Activated CD4-positive, alpha-beta T cell treated with anti-CD3 and anti-CD28 coated beads for 36 hours (primary cell): Measurements from ENCODE around the gene TSLP. TPM values are rescaled to one million over a fixed set of nuclear protein-coding genes. Genes with fewer than 3 reads are reported as not detected.

Source experiments
- ATAC-seq: fragments of 200-7000 bp; cut with Tn5 transposase; one replicate; pipeline ENCODE4 v1.10.0; 2021; ENCODE audit warnings: mild to moderate bottlenecking, moderate library complexity
- CTCF ChIA-PET: fragments of 350-600 bp; sonication (Branson Sonifier 250); formaldehyde crosslinking; loops from one replicate; lab custom pipeline; 2021; ENCODE audit warnings: antibody characterized with exemption; lab: Charles Lee
- POLR2A ChIA-PET: fragments of 350-600 bp; sonication (Branson Sonifier 250); formaldehyde crosslinking; loops from one replicate; lab custom pipeline; 2021; ENCODE audit warnings: antibody characterized with exemption, inconsistent platforms; lab: Charles Lee
- DNase-seq: peaks from one replicate; pipeline ENCODE4 v3.0.0-alpha.2; 2020
- H3K27ac Mint-ChIP-seq: one replicate; pipeline ENCODE4 v1.8.0; 2021; ENCODE audit warnings: mixed read lengths
- H3K27me3 Mint-ChIP-seq: one replicate; pipeline ENCODE4 v1.8.0; 2021; ENCODE audit warnings: mixed read lengths
- H3K36me3 Mint-ChIP-seq: one replicate; pipeline ENCODE4 v1.8.0; 2021; ENCODE audit warnings: low read depth, mixed read lengths
- H3K4me1 Mint-ChIP-seq: one replicate; pipeline ENCODE4 v1.8.0; 2021; ENCODE audit warnings: mixed read lengths
- H3K4me3 Mint-ChIP-seq: one replicate; pipeline ENCODE4 v1.8.0; 2021; ENCODE audit warnings: mild to moderate bottlenecking, moderate library complexity, mixed read lengths
- H3K9me3 Mint-ChIP-seq: one replicate; pipeline ENCODE4 v1.8.0; 2021; ENCODE audit warnings: low read depth, mixed read lengths
- intact Hi-C, 2 experiments: fragments of 100-400 bp; cut with DNase I in 1 of 2; cut with micrococcal nuclease in 1 of 2; formaldehyde crosslinking; loops; one replicate each; pipeline versions ENCODE4 v1.14.2 to v1.15.1; 2022 to 2024; cut with DNase I, micrococcal nuclease
- total RNA-seq, 2 experiments: library from RNA; stranded (reverse); gene quantifications; one replicate each; pipeline ENCODE4 v1.2.3, GENCODE V29; 2021

TSLP gene
- total RNA-seq, 2 experiments from 2014 or later: 0.54 to 0.85 TPM

- intact Hi-C loops: loop anchor here (5.0 kb wide), 2 partner anchors 308 to 313 kb away; no protein-coding TSS in a partner anchor
- POLR2A ChIA-PET: no interaction called here
- Mint-ChIP-seq H3K27me3 (peaks cover 77% of the 10 kb centered on the region), H3K27ac (no peak overlapping the region), H3K4me1 (peaks cover 22% of the 10 kb centered on the region), H3K9me3 (no peaks in the 10 kb centered on the region), H3K36me3 (no peaks in the 10 kb centered on the region), H3K4me3 (peak overlapping the region; percentile 25)
- DNase-seq: peak; percentile 69
- peak; percentile 66 for ATAC-seq
- CTCF ChIA-PET: no interaction called here
Observed at GRCh38 chr5:111070272-111071134, 1.0 kb upstream of the TSLP start.

- ChIA-PET POLR2A (no interaction called here), CTCF (no interaction called here)
- Mint-ChIP-seq H3K9me3 (no peaks in the 10 kb centered on the region), H3K27me3 (peaks cover 62% of the 10 kb centered on the region), H3K36me3 (no peaks in the 10 kb centered on the region), H3K4me3 (peak overlapping the region; percentile 81), H3K27ac (peak overlapping the region; percentile 37), H3K4me1 (peaks cover 24% of the 10 kb centered on the region)
- peak; percentile 82 for DNase-seq
- peak; percentile 73 for ATAC-seq
- intact Hi-C loops: loop anchor here (2.0 to 5.0 kb wide), 3 partner anchors 20 to 316 kb away; partner anchors contain the start of gene WDR36 (in 1 of the 2)
Observed at GRCh38 chr5:111072949-111073682, 1.6 kb downstream of the TSLP start.

GRCh38 chr5:111074244-111074643, 2.7 kb downstream of the TSLP start:
- ATAC-seq (no peak), DNase-seq (no peak)
- Mint-ChIP-seq H3K4me3 (peak overlapping the region; percentile 81), H3K27ac (no peak overlapping the region), H3K9me3 (no peaks in the 10 kb centered on the region), H3K27me3 (peaks cover 58% of the 10 kb centered on the region), H3K4me1 (peaks cover 24% of the 10 kb centered on the region), H3K36me3 (no peaks in the 10 kb centered on the region)
- CTCF ChIA-PET: no interaction called here
- POLR2A ChIA-PET: no interaction called here
- intact Hi-C loops: loop anchor here (5.0 kb wide), 2 partner anchors 312 to 317 kb away; no protein-coding TSS in a partner anchor

- ATAC-seq (peak; percentile 62), DNase-seq (no peak)
- H3K27me3 Mint-ChIP-seq: peaks cover 49% of the 10 kb centered on the region
- ChIA-PET CTCF (no interaction called here), POLR2A (no interaction called here)
- H3K9me3 Mint-ChIP-seq: no peaks in the 10 kb centered on the region
- intact Hi-C loops: no loop called here
- H3K27ac Mint-ChIP-seq: peak overlapping the region; percentile 29
- H3K4me3 Mint-ChIP-seq: no peak overlapping the region
- peaks cover 23% of the 10 kb centered on the region for H3K4me1 Mint-ChIP-seq
- H3K36me3 Mint-ChIP-seq: no peaks in the 10 kb centered on the region
Observed at GRCh38 chr5:111075520-111075919, 4.0 kb downstream of the TSLP start.

DNA sequence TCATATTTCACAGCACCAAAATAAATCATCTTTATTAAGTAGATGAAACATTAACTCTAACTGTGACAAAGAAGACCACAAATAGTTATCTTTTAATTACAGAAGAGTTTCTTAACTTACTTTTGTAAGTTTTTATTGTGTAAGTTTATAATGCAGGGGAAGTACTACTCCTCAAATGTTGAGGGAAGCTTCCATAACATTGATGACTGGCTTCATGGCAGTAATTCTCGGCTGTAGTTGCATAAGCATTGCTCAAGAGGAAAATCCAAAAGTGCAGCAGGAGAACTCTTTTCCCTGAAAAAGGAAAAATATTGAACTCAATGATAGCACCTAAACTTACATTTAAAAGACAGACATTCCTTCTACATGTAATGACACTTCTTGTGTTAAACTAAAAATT, 4.6 kb downstream of the TSLP start:
- DNase-seq (no peak), ATAC-seq (no peak)
- intact Hi-C loops: no loop called here
- ChIA-PET CTCF (no interaction called here), POLR2A (no interaction called here)
- Mint-ChIP-seq H3K36me3 (no peaks in the 10 kb centered on the region), H3K27ac (no peak overlapping the region), H3K4me3 (no peak overlapping the region), H3K27me3 (peaks cover 45% of the 10 kb centered on the region), H3K9me3 (no peaks in the 10 kb centered on the region), H3K4me1 (peaks cover 17% of the 10 kb centered on the region)

DNA sequence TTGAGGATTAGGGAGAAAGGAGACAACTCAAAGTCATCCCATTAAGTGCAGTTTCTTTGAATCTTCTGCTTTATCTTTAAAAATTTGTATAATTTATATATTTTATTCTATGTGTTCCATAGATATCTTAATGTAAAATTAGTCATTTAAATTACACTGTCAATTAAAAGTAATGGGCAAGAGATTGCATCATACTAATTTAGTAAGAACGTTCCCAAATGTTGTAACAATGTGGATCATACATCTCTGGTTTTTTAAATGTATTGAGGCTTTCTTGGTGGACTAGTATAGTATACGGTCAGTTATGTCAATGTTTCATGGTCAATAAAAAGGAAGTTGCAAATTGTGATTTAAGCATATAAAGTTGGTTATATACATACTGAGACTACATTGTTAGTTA, 6.2 kb downstream of the TSLP start:
- CTCF ChIA-PET: no interaction called here
- no peaks in the 10 kb centered on the region for H3K9me3 Mint-ChIP-seq

DNA sequence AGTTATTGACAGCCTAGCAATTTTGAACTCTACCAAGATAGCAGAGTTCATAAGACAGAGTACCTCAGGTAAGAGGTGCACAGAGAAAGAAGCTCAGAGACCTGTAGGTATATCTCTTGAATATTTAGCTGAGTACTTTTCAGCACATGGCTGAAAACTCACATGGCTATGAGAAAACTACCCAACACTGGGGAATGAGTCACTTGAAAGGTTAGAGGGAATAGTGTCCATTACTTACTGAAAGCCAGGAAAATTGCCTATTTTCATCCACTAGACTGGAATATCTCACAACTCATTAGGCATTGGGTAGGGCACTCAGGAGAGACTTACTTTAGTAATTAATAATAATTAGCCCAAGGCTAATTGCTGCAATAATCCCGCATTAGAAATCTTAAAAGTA, 8.3 kb downstream of the TSLP start:
- Mint-ChIP-seq H3K4me3 (no peak overlapping the region), H3K9me3 (no peaks in the 10 kb centered on the region), H3K36me3 (no peaks in the 10 kb centered on the region), H3K27ac (no peak overlapping the region), H3K27me3 (peaks cover 28% of the 10 kb centered on the region), H3K4me1 (peaks cover 7% of the 10 kb centered on the region)
- ATAC-seq: no peak
- POLR2A ChIA-PET: no interaction called here
- no peak for DNase-seq
- intact Hi-C loops: no loop called here
- CTCF ChIA-PET: interaction anchor here (0.7 to 1.3 kb wide), 3 partner anchors 12 to 322 kb away, joined by 3 to 4 read pairs (median 3); partner anchors contain the start of gene WDR36

More for the DNA sequence above, 6.2 kb downstream of the TSLP start:
- no peak overlapping the region for H3K4me3 Mint-ChIP-seq
- POLR2A ChIA-PET: no interaction called here
- no peak for DNase-seq
- H3K36me3 Mint-ChIP-seq: no peaks in the 10 kb centered on the region
- H3K4me1 Mint-ChIP-seq: peaks cover 15% of the 10 kb centered on the region
- H3K27me3 Mint-ChIP-seq: peaks cover 40% of the 10 kb centered on the region
- H3K27ac Mint-ChIP-seq: no peak overlapping the region
- intact Hi-C loops: no loop called here
- no peak for ATAC-seq

- no peak for DNase-seq
- ATAC-seq: no peak
- Mint-ChIP-seq H3K4me3 (no peak overlapping the region), H3K27me3 (peaks cover 22% of the 10 kb centered on the region), H3K27ac (no peak overlapping the region), H3K4me1 (no peaks in the 10 kb centered on the region), H3K9me3 (no peaks in the 10 kb centered on the region), H3K36me3 (no peaks in the 10 kb centered on the region)
- POLR2A ChIA-PET: no interaction called here
- CTCF ChIA-PET: no interaction called here
- intact Hi-C loops: no loop called here
Observed at GRCh38 chr5:111083323-111083722, 11.8 kb downstream of the TSLP start.

DNA sequence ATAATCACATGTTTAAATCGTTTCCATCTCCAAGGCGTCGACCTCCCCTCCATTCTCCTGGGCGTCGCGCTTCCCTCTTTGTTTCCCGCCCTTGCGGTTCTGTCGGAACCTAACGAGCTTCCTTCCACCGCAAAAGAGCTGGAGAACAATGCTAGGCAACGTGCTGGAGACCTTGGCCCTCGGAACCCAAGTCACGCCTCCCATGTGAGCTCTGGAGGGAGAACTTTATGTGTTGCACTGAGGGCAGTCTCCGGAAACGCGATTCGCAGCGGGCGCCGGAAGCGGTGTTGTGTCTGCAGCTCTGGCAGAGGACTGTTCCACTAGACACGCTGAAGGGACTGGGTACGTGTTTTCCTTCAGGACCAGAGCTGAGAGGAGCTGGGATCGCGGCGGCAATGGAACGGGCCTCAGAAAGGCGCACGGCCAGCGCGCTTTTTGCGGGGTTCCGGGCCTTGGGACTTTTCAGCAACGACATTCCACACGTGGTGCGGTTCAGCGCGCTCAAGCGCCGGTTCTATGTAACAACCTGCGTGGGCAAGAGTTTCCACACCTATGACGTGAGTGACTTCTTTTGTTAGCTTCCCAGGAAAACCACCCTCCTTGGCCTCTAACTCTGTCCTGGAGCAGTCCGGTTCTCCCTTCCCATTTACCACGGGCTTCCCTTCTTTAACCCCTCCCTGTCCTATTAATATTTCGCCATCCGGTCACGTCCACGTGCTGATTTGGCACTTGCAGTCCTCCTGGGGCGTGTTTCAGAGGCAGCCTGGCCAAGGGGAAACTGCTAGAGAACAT, 20.7 kb downstream of the TSLP start, which contains the start of gene WDR36:
WDR36 (plus strand) TSS at position 287 of the 792 bp plus-strand sequence; CDS start at position 396, 109 bp downstream.
- H3K4me1 Mint-ChIP-seq: peaks cover 31% of the 10 kb centered on the region
- peak; percentile 91 for ATAC-seq
- peak within 1 kb of the TSS; percentile 92 for H3K4me3 Mint-ChIP-seq
- intact Hi-C loops: loop anchor here (1.0 to 10.0 kb wide), 13 partner anchors 19 to 1885 kb away; partner anchors contain the start of genes CAMK4 (in 1 of the 2), DCP2 (in 1 of the 2), MAN2A1 (in 1 of the 2) and NREP (in 1 of the 2)
- DNase-seq: peak; percentile 93
- ChIA-PET POLR2A (interaction anchor here (1.1 to 1.5 kb wide), 2 partner anchors 14 to 162 kb away, joined by 3 read pairs; no protein-coding TSS in a partner anchor), CTCF (interaction anchor here (0.7 to 1.7 kb wide), 10 partner anchors 9 to 359 kb away, joined by 3 to 4 read pairs (median 3); no protein-coding TSS in a partner anchor)
- peaks cover 32% of the 10 kb centered on the region for H3K36me3 Mint-ChIP-seq
- H3K9me3 Mint-ChIP-seq: peaks cover 2% of the 10 kb centered on the region
- peak within 1 kb of the TSS; percentile 96 for H3K27ac Mint-ChIP-seq
- peaks cover 4% of the 10 kb centered on the region for H3K27me3 Mint-ChIP-seq

DNA sequence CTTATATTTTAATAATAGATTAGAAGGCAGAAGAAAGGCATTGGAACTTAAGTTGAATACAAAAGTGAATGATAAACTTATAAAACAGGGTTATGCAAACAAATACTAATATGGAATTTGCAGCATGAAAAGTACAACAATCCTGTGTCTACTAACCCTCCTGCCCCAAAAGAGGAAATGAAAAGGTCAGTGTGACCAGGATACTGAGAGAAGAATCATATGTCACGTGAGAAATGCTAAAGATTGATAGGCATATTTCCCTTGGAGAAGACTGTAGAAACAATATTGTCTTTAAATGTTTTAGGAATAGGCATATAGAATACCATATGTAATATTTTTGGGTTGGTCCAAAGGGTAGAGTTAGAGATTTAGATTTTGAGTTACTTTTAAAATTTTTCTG, 24.5 kb downstream of the TSLP start:
- DNase-seq: no peak
- intact Hi-C loops: loop anchor here in 1 of 2 experiments (10.0 kb wide), 2 partner anchors 1411 to 1691 kb away; partner anchors contain the start of genes MAN2A1 and PJA2
- ATAC-seq: no peak
- ChIA-PET CTCF (interaction anchor here (0.7 kb wide), 1 partner anchor 455 kb away, joined by 3 read pairs; no protein-coding TSS in a partner anchor), POLR2A (no interaction called here)
- H3K27me3 Mint-ChIP-seq: no peaks in the 10 kb centered on the region
- H3K4me1 Mint-ChIP-seq: peaks cover 36% of the 10 kb centered on the region
- H3K4me3 Mint-ChIP-seq: no peak overlapping the region
- no peak overlapping the region for H3K27ac Mint-ChIP-seq
- H3K9me3 Mint-ChIP-seq: peaks cover 2% of the 10 kb centered on the region
- peaks cover 51% of the 10 kb centered on the region for H3K36me3 Mint-ChIP-seq
